DMS114 treated with DMSO at 0.1 percent for 48 hours (cell line): ENCODE measurements around the gene IGDCC3.
"Not testable (repeated sequence)": the region's sequence is repeated elsewhere in the genome, so short reads cannot be mapped to it uniquely, and the experiment has no call there.

Experiments used
- DNase-seq: peaks from one replicate; lab custom pipeline; 2025; ENCODE audit not compliant: unreplicated experiment; lab: John Stamatoyannopoulos, UW

IGDCC3 gene

GRCh38 chr15:65406424-65407000, 28.7 kb upstream of the IGDCC3 start:
- DNase-seq = no peak

- no peak for DNase-seq
Observed at GRCh38 chr15:65405791-65406423, 28.1 kb upstream of the IGDCC3 start.

DNA sequence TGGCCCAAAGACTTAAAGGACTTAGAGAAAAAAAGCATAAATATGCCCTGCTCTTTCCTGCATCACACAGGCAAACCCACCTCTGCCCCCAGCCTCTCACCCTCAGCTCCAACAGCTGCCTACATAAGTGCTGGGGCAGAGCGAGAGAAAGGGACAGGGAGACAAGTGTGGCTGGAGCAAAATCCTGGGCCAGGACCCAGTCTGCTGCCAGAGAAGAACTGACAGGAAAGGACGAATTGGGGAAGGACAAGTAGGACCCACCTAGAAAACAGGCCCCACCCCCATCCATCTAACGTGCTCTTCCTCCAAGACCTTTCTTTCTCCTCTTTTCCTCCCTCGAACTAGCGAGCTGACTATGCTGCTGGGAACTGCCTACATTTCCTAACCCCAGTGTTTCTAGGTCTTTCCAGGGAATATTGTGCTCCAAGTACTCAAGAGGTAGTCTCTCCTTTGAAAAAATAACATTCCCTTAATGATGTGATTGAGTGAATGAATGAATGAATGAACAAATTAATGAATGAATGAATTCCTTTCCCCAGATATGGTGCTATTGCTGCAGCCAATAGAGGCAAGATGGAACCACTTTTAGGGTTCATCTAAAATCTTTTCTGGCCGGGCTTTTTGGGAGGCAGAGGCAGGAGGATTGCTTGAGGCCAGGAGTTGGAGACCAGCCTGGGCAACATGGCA, 26.5 kb upstream of the IGDCC3 start:
- no peak for DNase-seq

- no peak for DNase-seq
Observed at GRCh38 chr15:65402961-65403360, 25.2 kb upstream of the IGDCC3 start.

DNA sequence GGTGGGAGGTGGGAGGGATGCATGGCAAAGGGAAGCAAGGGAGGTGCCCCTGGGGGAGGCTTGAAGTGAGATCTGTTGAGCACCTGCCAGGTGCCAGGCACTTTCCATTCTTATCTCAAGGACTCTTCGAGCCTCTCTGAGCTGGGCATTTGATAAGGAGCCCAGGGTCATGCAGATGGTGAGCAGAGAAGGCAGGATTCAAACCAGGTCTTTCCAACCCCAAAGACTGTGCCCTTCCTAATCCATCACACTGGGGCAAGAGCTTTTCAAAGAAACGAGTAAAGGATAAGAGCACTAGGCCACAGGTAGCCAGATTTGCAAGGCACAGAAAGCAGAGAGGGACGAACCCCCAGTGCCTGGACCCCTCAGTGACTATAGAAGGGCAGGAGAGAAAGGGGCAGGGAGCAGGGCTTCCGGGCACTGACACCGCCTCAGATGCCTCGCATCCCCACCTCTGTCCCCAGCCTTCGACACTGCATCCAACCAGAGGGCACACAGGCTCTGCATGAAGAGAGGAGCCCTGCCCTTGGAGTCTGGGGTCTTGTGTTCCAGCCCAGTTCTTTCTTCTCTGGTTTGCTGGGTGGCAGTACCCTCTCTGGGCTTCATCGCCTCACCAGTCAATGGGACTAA, 23.9 kb upstream of the IGDCC3 start:
- no peak for DNase-seq

GRCh38 chr15:65400760-65401610, 23.2 kb upstream of the IGDCC3 start:
- peak; percentile 67 for DNase-seq

DNA sequence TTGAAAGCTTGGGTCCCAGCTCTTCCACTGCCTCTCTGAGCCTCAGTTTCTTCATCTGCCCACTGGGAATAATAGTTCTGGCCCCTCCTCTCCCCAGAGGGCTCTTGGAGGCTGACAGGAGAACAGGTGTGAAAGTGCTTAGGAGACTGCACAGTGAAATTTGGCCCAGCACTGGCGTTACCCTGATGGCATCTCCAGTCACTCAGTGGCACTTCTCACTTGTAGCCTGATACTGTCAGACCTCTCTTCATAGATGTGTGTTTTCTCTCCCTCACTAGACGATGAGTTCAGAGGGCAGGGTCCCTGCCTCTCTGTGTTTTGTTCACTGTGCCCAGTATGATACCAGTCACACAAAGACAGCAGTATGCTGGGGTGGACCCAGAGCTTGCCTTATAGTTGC, 22.2 kb upstream of the IGDCC3 start:
- no peak for DNase-seq

- no peak for DNase-seq
Observed at GRCh38 chr15:65399001-65399706, 21.4 kb upstream of the IGDCC3 start.

DNA sequence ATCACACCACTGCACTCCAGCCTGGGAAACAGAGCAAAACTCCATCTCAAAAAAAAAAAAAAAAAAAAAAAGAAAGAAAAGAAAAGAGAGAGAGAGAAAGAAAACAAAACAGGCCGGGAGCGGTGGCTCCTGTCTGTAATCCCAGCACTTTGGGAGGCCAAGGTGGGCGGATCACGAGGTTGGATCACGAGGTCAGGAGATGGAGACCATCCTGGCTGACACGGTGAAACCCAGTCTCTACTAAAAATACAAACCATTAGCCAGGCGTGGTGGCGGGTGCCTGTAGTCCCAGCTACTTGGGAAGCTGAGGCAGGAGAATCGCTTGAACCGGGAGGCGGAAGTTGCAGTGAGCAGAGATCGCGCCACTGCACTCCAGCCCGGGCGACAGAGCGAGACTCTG, 20.7 kb upstream of the IGDCC3 start:
- not testable (repeated sequence) for DNase-seq

- DNase-seq = no peak
Observed at GRCh38 chr15:65396965-65397317, 19.1 kb upstream of the IGDCC3 start.

GRCh38 chr15:65396283-65396964, 18.6 kb upstream of the IGDCC3 start:
- DNase-seq = no peak

DNA sequence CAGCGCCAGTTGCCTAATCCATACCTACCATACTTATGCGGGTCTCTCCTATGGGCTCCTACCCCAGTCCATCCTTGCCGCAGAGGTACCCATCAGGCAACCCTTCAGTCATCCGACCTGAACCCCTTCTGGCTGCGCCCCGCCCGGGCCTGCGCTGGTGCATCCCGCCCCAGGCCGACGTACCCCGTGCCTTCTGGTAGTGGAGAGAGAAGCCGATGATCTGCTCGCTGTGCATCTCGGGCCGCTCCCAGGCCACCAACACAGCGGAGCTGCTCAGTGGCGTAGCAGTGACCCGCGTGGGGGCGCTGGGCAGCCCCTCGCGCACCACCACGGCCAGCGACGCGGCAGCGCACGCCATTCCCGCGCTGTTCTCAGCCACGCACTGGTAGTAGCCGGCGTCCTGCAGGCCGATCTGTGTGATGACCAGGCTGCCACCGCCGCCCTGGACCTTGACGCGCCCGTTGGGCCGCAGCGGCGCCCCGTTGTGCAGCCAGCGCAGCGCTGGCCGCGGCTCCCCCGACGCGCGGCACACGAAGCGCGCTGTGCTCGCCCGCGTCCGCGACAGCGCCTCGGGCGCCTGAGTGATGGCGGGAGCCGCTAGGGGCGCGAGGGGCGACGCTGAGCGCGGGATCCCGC, 17.9 kb upstream of the IGDCC3 start:
- no peak for DNase-seq

DNA sequence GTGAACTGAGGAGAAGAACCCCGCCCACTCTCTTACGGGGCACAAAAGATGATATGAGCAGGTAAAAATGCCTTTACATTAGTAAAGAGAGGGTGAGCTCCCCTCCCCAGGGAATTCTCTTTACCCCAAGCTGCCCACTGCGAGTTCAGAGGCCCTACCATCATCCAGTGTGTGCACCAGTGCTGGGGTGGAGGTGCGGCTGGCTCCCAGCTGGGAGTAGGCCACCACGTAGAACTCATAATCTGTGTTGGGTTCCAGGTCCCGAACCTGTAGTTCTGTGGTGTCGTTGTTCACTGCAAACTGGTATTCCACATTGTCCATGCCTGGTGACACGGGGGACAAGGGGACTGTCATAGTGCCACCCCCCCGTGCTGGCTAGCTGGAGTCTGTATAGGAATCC, 17.1 kb upstream of the IGDCC3 start:
- no peak for DNase-seq

DNA sequence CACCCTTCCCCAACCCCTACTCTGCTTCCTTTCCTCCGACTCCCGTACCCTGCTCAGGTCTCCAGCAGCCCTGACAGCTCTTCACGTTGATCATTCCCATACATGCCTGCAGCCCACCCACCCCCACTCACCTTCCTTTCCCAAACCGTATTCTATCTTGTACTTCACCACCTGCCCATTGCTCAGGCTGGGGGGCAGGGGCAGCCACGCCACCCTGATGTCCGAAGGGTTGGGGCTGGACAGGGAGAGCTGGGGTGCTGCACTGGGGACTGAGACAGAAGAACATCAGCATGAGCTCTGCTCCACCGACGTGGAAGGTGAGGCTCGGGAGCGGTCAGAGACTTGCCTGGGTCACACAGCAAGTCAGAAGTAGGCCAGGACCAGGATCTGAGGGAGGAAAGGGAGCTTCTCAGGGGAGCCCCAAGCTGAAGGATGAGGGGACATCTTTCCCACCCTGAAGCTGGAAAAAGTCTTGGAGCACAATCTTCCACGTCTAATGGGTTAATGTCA, 16.5 kb upstream of the IGDCC3 start:
- no peak for DNase-seq

GRCh38 chr15:65393557-65393956, 15.8 kb upstream of the IGDCC3 start:
- DNase-seq = no peak

DNA sequence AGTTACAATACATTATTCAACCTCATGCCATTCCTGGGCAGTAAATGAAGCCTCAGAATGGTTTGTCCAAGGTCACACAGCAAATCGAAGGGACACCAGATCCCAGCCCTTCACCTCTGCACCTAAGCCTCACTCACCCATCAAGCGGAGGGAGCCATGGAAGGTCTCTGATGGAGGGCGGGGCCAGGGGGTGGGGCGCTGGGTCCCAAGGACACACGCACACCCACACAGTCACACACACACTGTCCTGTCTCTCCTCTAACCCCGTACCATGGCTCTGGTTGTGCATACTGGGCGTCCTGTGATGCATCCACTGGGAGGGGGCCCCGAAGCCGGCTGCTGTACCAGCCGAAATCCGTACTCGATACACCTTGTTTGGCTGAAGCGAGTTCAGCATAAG, 15.3 kb upstream of the IGDCC3 start:
- no peak for DNase-seq

- DNase-seq = no peak
Observed at GRCh38 chr15:65392368-65392767, 14.6 kb upstream of the IGDCC3 start.

DNA sequence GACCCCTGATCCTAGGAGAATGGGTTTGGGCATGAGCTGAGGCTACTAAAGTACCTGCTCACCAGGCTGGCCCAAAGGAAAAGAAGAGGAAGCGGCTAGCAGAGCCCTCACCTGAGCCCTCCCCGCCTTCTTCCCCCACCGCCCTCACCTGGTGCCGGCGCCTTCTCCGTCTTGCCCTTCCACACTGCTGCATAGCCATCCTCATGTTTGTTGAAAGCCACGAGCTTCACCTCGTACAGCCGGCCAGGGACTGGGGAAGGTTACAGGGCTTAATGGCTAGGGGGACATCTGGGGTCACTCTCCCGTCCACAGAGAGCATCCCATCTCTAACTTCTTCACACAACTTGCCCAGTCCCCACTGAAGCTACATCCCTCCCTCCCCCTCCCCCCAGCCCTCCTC, 13.9 kb upstream of the IGDCC3 start:
- no peak for DNase-seq

- DNase-seq = no peak
Observed at GRCh38 chr15:65390447-65390846, 12.6 kb upstream of the IGDCC3 start.
